HepG2 (cell line): ENCODE measurements around the gene GRM7.

ENCODE experiments used
- CTCF ChIP-seq: sonication (generic); formaldehyde crosslinking; IDR thresholded peaks from 2 replicates; pipeline ENCODE4 v1.5.0; 2020; ENCODE audit warnings: mild to moderate bottlenecking, missing genetic modification reagents, moderate library complexity
- YY1 ChIP-seq: IDR thresholded peaks from 2 replicates; pipeline ENCODE4 v1.6.1; 2011; ENCODE audit warnings: low read length, low read depth, moderate library complexity, mild to moderate bottlenecking; ENCODE audit not compliant: insufficient read depth, insufficient replicate concordance
- ZNF770 ChIP-seq: sonication (generic); formaldehyde crosslinking; IDR thresholded peaks from 2 replicates; pipeline ENCODE4 v1.5.0; 2020; ENCODE audit warnings: mild to moderate bottlenecking, missing genetic modification reagents

GRCh38 chr3:7576071-7576470, 715.2 kb downstream of the GRM7 start:
- TF ChIP-seq CTCF (CRISPR knock-in tag) (no peak), ZNF770 (CRISPR knock-in tag) (no peak), YY1 (no peak)
